ES-I3 (cell line): Measurements from ENCODE around the gene UXS1.

Experiments used
- H3K36me3 ChIP-seq: 2 replicates; pipeline ENCODE4 v1.6.1; 2013; ENCODE audit warnings: mild to moderate bottlenecking, low read length, control low read depth, moderate library complexity; ENCODE audit not compliant: insufficient read depth
- H3K4me1 ChIP-seq: 2 replicates; pipeline ENCODE4 v1.6.1; 2013; ENCODE audit warnings: mild to moderate bottlenecking, control low read depth, low read length; ENCODE audit not compliant: insufficient read depth
- H3K9ac ChIP-seq: 2 replicates; pipeline ENCODE4 v1.6.1; 2013; ENCODE audit warnings: low read depth, mild to moderate bottlenecking, low read length, moderate library complexity
- H3K9me3 ChIP-seq: 2 replicates; pipeline ENCODE4 v1.6.1; 2013; ENCODE audit warnings: mild to moderate bottlenecking, low read length, moderate library complexity; ENCODE audit not compliant: control insufficient read depth, insufficient read depth

Gene UXS1

DNA sequence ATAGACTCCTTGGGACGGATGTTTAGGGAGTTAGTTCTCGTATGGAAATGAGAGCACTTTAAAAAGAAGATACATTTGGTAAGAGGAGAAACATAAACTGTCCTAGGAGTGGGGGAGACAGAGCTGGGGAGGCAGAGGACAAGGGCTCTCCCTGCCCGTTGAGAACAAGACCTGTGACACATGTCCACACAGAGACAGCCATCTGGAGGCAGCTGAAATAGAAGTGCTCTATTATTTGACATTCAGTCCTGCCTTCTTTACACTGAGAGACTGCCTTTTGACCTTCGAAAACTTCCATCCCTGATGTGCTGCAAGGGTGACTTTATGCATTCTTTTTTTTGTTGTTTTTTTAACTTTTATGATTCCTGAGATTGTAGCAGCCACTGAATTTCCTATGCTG lies 150.1 kb downstream of the UXS1 start:
- H3K36me3 ChIP-seq = no peaks in the 10 kb centered on the region
- H3K9me3 ChIP-seq = no peaks in the 10 kb centered on the region
- H3K9ac ChIP-seq = no peak overlapping the region
- H3K4me1 ChIP-seq = no peaks in the 10 kb centered on the region
